ENCODE results near the gene ZMYM3. TPM values are rescaled to one million over a fixed set of nuclear protein-coding genes. Genes with fewer than 3 reads are reported as not detected.
A peak's percentile ranks its signal among the peaks of the same experiment; 100 is the strongest.

The ZMYM3 gene
- total and polyA plus RNA-seq, 9 of the 15 experiments (the other 6 are each of a cell fraction or from before 2014, with no cell fraction given), result 4.3 to 36.3 (median 16.8) TPM

DNA sequence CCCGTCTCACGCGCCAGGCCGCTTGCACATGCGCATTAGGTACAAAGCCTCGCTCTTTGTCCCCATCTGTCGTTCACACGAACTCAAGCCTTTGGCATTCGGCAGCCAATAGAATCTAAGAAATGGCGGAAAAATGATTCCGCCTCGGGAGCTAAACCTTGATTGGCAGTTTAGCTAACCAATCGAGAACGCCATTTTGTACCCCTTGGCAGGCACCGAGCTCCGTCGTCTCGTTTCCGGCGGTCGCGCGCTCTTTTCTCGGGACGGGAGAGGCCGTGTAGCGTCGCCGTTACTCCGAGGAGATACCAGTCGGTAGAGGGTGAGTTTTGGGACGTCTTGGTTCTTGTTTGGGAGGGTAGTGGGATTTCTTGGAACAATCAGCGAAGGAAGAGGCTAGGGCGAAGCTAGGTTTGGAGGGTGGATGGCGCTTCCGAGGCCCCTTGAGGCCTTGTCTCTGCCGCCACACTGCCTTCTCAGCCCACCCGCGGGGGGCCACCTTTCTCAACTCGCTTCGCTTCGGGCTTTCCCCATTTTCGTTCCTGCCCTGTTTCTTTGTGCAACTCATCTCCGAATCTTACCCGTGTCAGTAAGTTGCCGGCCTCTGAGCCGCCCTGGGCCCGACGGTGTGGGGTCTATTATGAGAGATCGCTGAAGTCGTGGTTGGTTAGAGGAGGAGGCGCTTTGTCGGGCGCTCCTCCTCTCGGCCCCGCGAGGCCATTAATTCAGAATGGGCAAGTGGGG is 29.6 kb upstream of the ZMYM3 start, which contains the start of gene NONO (continued):
- TF ChIP-seq PRDM10 (IDR thresholded peaks at IDR 0.05; ENCODE audit: partially characterized antibody) (peak; percentile 37), SP2 (IDR thresholded peaks at IDR 0.05; ENCODE audit: extremely low read depth, low read depth, low read length, poor library complexity, severe bottlenecking) (peak; percentile 61), GTF2E2 (tag; IDR thresholded peaks at IDR 0.05) (0 out of 2 replicates have a peak, but pooled peaks have one; percentile 70), CC2D1A (IDR thresholded peaks at IDR 0.05) (peak; percentile 53; the same call in 1 of the 2 replicates), POLR2B (IDR thresholded peaks at IDR 0.05; ENCODE audit: low read depth, partially characterized antibody) (peak; percentile 90), FOS (IDR thresholded peaks at IDR 0.05; ENCODE audit: extremely low read depth, insufficient read length) (peak; percentile 81), EP400 (IDR thresholded peaks at IDR 0.05) (peak; percentile 91), ATF7 (IDR thresholded peaks at IDR 0.05) (peak; percentile 14; the same call in 1 of the 2 replicates), CREM (IDR thresholded peaks at IDR 0.05; ENCODE audit: low read depth) (peak; percentile 45), MLLT1 (IDR thresholded peaks at IDR 0.05) (peak in 1 of 2 experiments; percentile 75; a peak in 3 of 4 replicates), RBFOX2 (IDR thresholded peaks at IDR 0.05; ENCODE audit: low read depth, low read length) (peak; percentile 92), ZNF143 (CRISPR knock-in tag; IDR thresholded peaks at IDR 0.05) (no peak), NFE2L1 (tag; IDR thresholded peaks at IDR 0.05; ENCODE audit: borderline replicate concordance, low read depth) (no peak), BDP1 (IDR thresholded peaks at IDR 0.05; ENCODE audit: insufficient read depth, insufficient read length) (no peak), SMAD4 (CRISPR knock-in tag; conservative IDR thresholded peaks at IDR 0.05) (peak; percentile 47; the same call in 1 of the 2 replicates), TCF7L2 (IDR thresholded peaks at IDR 0.05; ENCODE audit: low read depth, low read length) (no peak)
- TF ChIP-seq, protein P1, sequence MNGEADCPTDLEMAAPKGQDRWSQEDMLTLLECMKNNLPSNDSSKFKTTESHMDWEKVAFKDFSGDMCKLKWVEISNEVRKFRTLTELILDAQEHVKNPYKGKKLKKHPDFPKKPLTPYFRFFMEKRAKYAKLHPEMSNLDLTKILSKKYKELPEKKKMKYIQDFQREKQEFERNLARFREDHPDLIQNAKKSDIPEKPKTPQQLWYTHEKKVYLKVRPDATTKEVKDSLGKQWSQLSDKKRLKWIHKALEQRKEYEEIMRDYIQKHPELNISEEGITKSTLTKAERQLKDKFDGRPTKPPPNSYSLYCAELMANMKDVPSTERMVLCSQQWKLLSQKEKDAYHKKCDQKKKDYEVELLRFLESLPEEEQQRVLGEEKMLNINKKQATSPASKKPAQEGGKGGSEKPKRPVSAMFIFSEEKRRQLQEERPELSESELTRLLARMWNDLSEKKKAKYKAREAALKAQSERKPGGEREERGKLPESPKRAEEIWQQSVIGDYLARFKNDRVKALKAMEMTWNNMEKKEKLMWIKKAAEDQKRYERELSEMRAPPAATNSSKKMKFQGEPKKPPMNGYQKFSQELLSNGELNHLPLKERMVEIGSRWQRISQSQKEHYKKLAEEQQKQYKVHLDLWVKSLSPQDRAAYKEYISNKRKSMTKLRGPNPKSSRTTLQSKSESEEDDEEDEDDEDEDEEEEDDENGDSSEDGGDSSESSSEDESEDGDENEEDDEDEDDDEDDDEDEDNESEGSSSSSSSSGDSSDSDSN (IDR thresholded peaks at IDR 0.05; ENCODE audit: borderline replicate concordance in 1 of 2, low read depth in 2 of 2, low read length in 2 of 2), result 0 out of 4 replicates have a peak, but pooled peaks of 1 of the 2 experiments have one; percentile 77
- TF ChIP-seq, protein P2, sequence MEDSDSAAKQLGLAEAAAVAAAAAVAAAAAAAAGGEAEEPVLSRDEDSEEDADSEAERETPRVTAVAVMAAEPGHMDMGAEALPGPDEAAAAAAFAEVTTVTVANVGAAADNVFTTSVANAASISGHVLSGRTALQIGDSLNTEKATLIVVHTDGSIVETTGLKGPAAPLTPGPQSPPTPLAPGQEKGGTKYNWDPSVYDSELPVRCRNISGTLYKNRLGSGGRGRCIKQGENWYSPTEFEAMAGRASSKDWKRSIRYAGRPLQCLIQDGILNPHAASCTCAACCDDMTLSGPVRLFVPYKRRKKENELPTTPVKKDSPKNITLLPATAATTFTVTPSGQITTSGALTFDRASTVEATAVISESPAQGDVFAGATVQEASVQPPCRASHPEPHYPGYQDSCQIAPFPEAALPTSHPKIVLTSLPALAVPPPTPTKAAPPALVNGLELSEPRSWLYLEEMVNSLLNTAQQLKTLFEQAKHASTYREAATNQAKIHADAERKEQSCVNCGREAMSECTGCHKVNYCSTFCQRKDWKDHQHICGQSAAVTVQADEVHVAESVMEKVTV (CRISPR knock-in tag; IDR thresholded peaks at IDR 0.05), result peak; percentile 93

All from K562 (cell line).